Neutrophil (primary cell): Measurements from ENCODE around the gene TP63.

Experiments
- H3K27ac ChIP-seq: fragments of 200-600 bp; sonication (generic); 2 replicates; pipeline ENCODE4 v1.5.1; 2016; ENCODE audit warnings: mild to moderate bottlenecking, moderate library complexity
- H3K27me3 ChIP-seq: fragments of 200-600 bp; sonication (generic); 2 replicates; pipeline ENCODE4 v1.6.0; 2016; ENCODE audit warnings: mild to moderate bottlenecking
- H3K36me3 ChIP-seq: fragments of 200-600 bp; sonication (generic); 2 replicates; pipeline ENCODE4 v1.5.1; 2017
- H3K4me1 ChIP-seq, 2 experiments: fragments of 200-600 bp in 1 of 2; sonication (generic) in 1 of 2; 1 replicate in 1 of 2; 2 replicates in 1 of 2; pipeline versions ENCODE4 v1.5.1 to v1.6.1; 2013 to 2016; ENCODE audit warnings: low read depth in 1 of 2, low read length in 1 of 2, mild to moderate bottlenecking in 1 of 2, moderate library complexity in 1 of 2; ENCODE audit not compliant: control insufficient read depth in 1 of 2, insufficient read depth in 1 of 2
- H3K4me3 ChIP-seq, 2 experiments: fragments of 200-600 bp in 1 of 2; sonication (generic) in 1 of 2; 1 replicate in 1 of 2; 2 replicates in 1 of 2; pipeline ENCODE4 v1.5.1; 2013 to 2016; ENCODE audit warnings: low read depth in 1 of 2, low read length in 1 of 2, mild to moderate bottlenecking in 1 of 2, moderate library complexity in 1 of 2
- H3K9me3 ChIP-seq: fragments of 200-600 bp; sonication (generic); 2 replicates; pipeline ENCODE4 v1.5.1; 2016
- CTCF ChIP-seq: fragments of 200-600 bp; sonication (generic); IDR thresholded peaks from 2 replicates; pipeline ENCODE4 v1.5.1; 2016; ENCODE audit warnings: antibody characterized with exemption

Gene TP63

GRCh38 chr3:189621948-189622603, 9.1 kb upstream of the TP63 start:
- H3K27me3 ChIP-seq: no peaks in the 10 kb centered on the region
- H3K36me3 ChIP-seq: no peaks in the 10 kb centered on the region
- no peaks in the 10 kb centered on the region for H3K4me1 ChIP-seq
- H3K4me3 ChIP-seq: no peak overlapping the region
- TF ChIP-seq CTCF: no peak
- no peak overlapping the region for H3K27ac ChIP-seq
- no peaks in the 10 kb centered on the region for H3K9me3 ChIP-seq

GRCh38 chr3:189622629-189623028, 8.6 kb upstream of the TP63 start:
- Histone ChIP-seq H3K4me3 (no peak overlapping the region), H3K9me3 (no peaks in the 10 kb centered on the region), H3K27ac (no peak overlapping the region), H3K27me3 (no peaks in the 10 kb centered on the region), H3K36me3 (no peaks in the 10 kb centered on the region), H3K4me1 (no peaks in the 10 kb centered on the region)
- TF ChIP-seq CTCF: no peak

GRCh38 chr3:189624130-189624529, 7.1 kb upstream of the TP63 start:
- H3K4me1 ChIP-seq: no peaks in the 10 kb centered on the region
- no peaks in the 10 kb centered on the region for H3K9me3 ChIP-seq
- no peaks in the 10 kb centered on the region for H3K27me3 ChIP-seq
- no peak overlapping the region for H3K4me3 ChIP-seq
- no peak overlapping the region for H3K27ac ChIP-seq
- no peaks in the 10 kb centered on the region for H3K36me3 ChIP-seq
- TF ChIP-seq CTCF: no peak

DNA sequence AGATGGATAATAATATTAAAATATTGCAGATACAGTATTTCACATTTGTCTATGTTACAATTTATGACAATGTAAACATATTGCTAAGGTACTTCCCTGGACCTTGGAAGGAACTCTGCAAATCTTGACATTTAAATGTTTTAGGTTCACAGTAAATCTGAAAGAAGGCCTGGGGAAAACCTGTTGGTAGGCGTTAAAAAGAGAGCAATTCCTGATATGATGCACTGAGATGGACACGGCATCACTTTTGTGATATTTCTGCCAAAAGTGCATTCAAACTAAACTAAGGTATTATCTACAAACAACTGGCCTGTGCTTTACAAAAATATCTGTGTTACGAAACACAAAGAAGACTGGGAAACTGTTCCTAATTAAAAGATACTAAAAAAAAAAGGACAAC, 6.1 kb upstream of the TP63 start:
- TF ChIP-seq CTCF: no peak
- H3K36me3 ChIP-seq: no peaks in the 10 kb centered on the region
- H3K27me3 ChIP-seq: no peaks in the 10 kb centered on the region
- H3K4me3 ChIP-seq: no peak overlapping the region
- H3K27ac ChIP-seq: no peak overlapping the region
- H3K9me3 ChIP-seq: no peaks in the 10 kb centered on the region
- no peaks in the 10 kb centered on the region for H3K4me1 ChIP-seq

DNA sequence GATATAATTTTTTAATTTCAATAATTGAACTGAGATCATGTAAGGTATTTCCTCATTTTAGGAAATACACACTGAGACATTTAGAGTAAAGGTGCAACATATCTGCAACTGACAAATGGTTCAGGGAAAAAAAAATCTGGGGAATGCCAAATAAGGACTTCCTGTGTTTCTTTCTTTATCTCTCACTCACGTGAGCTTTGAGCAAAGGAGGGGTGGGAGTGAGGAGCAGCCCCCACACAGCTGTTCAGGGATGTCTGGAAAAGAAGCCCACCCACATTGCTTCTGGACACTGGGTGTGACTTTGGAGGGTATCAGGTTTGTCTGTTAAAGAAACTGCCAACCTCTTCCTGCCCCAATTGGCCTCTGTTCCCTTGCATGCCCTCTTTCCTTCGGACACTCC, 5.6 kb upstream of the TP63 start:
- no peak for TF ChIP-seq CTCF
- H3K27ac ChIP-seq: no peak overlapping the region

More for the DNA sequence above, 5.6 kb upstream of the TP63 start:
- Histone ChIP-seq H3K4me1 (no peaks in the 10 kb centered on the region), H3K27me3 (no peaks in the 10 kb centered on the region), H3K9me3 (no peaks in the 10 kb centered on the region), H3K36me3 (no peaks in the 10 kb centered on the region), H3K4me3 (no peak overlapping the region)
